Activated naive CD8-positive, alpha-beta T cell (primary cell): ENCODE measurements around the gene PUM1.

Source experiments
- H3K27ac Mint-ChIP-seq: one replicate; pipeline ENCODE4 v1.8.0; 2021; ENCODE audit warnings: mixed read lengths
- H3K27me3 Mint-ChIP-seq: one replicate; pipeline ENCODE4 v1.8.0; 2021; ENCODE audit warnings: mixed read lengths
- H3K36me3 Mint-ChIP-seq: one replicate; pipeline ENCODE4 v1.8.0; 2021; ENCODE audit warnings: mixed read lengths
- H3K4me1 Mint-ChIP-seq: one replicate; pipeline ENCODE4 v1.8.0; 2021; ENCODE audit warnings: low read depth, mixed read lengths
- H3K4me3 Mint-ChIP-seq: one replicate; pipeline ENCODE4 v1.8.0; 2021; ENCODE audit warnings: mild to moderate bottlenecking, mixed read lengths
- H3K9me3 Mint-ChIP-seq: one replicate; pipeline ENCODE4 v1.8.0; 2021; ENCODE audit warnings: low read depth, mixed read lengths

PUM1 gene

GRCh38 chr1:30929944-30930525 lies 135.5 kb downstream of the PUM1 start:
- Mint-ChIP-seq H3K36me3 (no peaks in the 10 kb centered on the region), H3K27me3 (no peaks in the 10 kb centered on the region), H3K4me1 (no peaks in the 10 kb centered on the region), H3K4me3 (no peak overlapping the region), H3K27ac (peak overlapping the region; percentile 54), H3K9me3 (no peaks in the 10 kb centered on the region)

GRCh38 chr1:30929135-30929889 lies 136.2 kb downstream of the PUM1 start:
- Mint-ChIP-seq H3K9me3 (no peaks in the 10 kb centered on the region), H3K27me3 (no peaks in the 10 kb centered on the region), H3K36me3 (no peaks in the 10 kb centered on the region), H3K27ac (no peak overlapping the region), H3K4me3 (no peak overlapping the region), H3K4me1 (no peaks in the 10 kb centered on the region)

- Mint-ChIP-seq H3K27me3 (no peaks in the 10 kb centered on the region), H3K4me3 (no peak overlapping the region), H3K27ac (no peak overlapping the region), H3K9me3 (no peaks in the 10 kb centered on the region), H3K4me1 (no peaks in the 10 kb centered on the region), H3K36me3 (no peaks in the 10 kb centered on the region)
These were observed 136.8 kb downstream of the PUM1 start for GRCh38 chr1:30928789-30929134.

- Mint-ChIP-seq H3K36me3 (no peaks in the 10 kb centered on the region), H3K27me3 (peaks cover 2% of the 10 kb centered on the region), H3K4me3 (no peak overlapping the region), H3K4me1 (no peaks in the 10 kb centered on the region), H3K9me3 (no peaks in the 10 kb centered on the region), H3K27ac (no peak overlapping the region)
These were observed 137.3 kb downstream of the PUM1 start for GRCh38 chr1:30928171-30928570.

- no peaks in the 10 kb centered on the region for H3K9me3 Mint-ChIP-seq
- no peaks in the 10 kb centered on the region for H3K36me3 Mint-ChIP-seq
- H3K4me1 Mint-ChIP-seq = no peaks in the 10 kb centered on the region
- peaks cover 3% of the 10 kb centered on the region for H3K27me3 Mint-ChIP-seq
- no peak overlapping the region for H3K27ac Mint-ChIP-seq
- H3K4me3 Mint-ChIP-seq = no peak overlapping the region
These were observed 138.1 kb downstream of the PUM1 start for GRCh38 chr1:30927448-30927847.

- H3K4me3 Mint-ChIP-seq = no peak overlapping the region
- H3K4me1 Mint-ChIP-seq = no peaks in the 10 kb centered on the region
- H3K27me3 Mint-ChIP-seq = peaks cover 6% of the 10 kb centered on the region
- no peaks in the 10 kb centered on the region for H3K9me3 Mint-ChIP-seq
- no peak overlapping the region for H3K27ac Mint-ChIP-seq
- no peaks in the 10 kb centered on the region for H3K36me3 Mint-ChIP-seq
These were observed 141.9 kb downstream of the PUM1 start for GRCh38 chr1:30923597-30923996.

GRCh38 chr1:30920827-30921226 lies 144.7 kb downstream of the PUM1 start:
- H3K9me3 Mint-ChIP-seq = no peaks in the 10 kb centered on the region
- H3K27ac Mint-ChIP-seq = no peak overlapping the region
- no peaks in the 10 kb centered on the region for H3K4me1 Mint-ChIP-seq
- H3K4me3 Mint-ChIP-seq = no peak overlapping the region
- no peaks in the 10 kb centered on the region for H3K36me3 Mint-ChIP-seq
- H3K27me3 Mint-ChIP-seq = peaks cover 6% of the 10 kb centered on the region

GRCh38 chr1:30919025-30919881 lies 146.3 kb downstream of the PUM1 start:
- peaks cover 6% of the 10 kb centered on the region for H3K27me3 Mint-ChIP-seq
- no peaks in the 10 kb centered on the region for H3K36me3 Mint-ChIP-seq
- H3K4me3 Mint-ChIP-seq = no peak overlapping the region
- H3K9me3 Mint-ChIP-seq = no peaks in the 10 kb centered on the region
- H3K4me1 Mint-ChIP-seq = no peaks in the 10 kb centered on the region
- no peak overlapping the region for H3K27ac Mint-ChIP-seq

GRCh38 chr1:30916296-30916695 lies 149.2 kb downstream of the PUM1 start:
- Mint-ChIP-seq H3K36me3 (no peaks in the 10 kb centered on the region), H3K27me3 (peaks cover 3% of the 10 kb centered on the region), H3K9me3 (no peaks in the 10 kb centered on the region), H3K27ac (no peak overlapping the region), H3K4me3 (no peak overlapping the region), H3K4me1 (no peaks in the 10 kb centered on the region)

- Mint-ChIP-seq H3K4me1 (no peaks in the 10 kb centered on the region), H3K9me3 (no peaks in the 10 kb centered on the region), H3K27ac (peak overlapping the region; percentile 10), H3K36me3 (no peaks in the 10 kb centered on the region), H3K27me3 (peaks cover 3% of the 10 kb centered on the region), H3K4me3 (no peak overlapping the region)
These were observed 149.9 kb downstream of the PUM1 start for GRCh38 chr1:30915491-30916230.

- peaks cover 5% of the 10 kb centered on the region for H3K27me3 Mint-ChIP-seq
- no peaks in the 10 kb centered on the region for H3K9me3 Mint-ChIP-seq
- no peaks in the 10 kb centered on the region for H3K36me3 Mint-ChIP-seq
- no peaks in the 10 kb centered on the region for H3K4me1 Mint-ChIP-seq
- no peak overlapping the region for H3K4me3 Mint-ChIP-seq
- H3K27ac Mint-ChIP-seq = no peak overlapping the region
These were observed 150.6 kb downstream of the PUM1 start for GRCh38 chr1:30914931-30915330.

- Mint-ChIP-seq H3K4me3 (no peak overlapping the region), H3K27me3 (peaks cover 9% of the 10 kb centered on the region), H3K9me3 (no peaks in the 10 kb centered on the region), H3K27ac (no peak overlapping the region), H3K36me3 (no peaks in the 10 kb centered on the region), H3K4me1 (peaks cover 2% of the 10 kb centered on the region)
These were observed 151.0 kb downstream of the PUM1 start for GRCh38 chr1:30914587-30914922.

GRCh38 chr1:30912913-30913652 lies 152.4 kb downstream of the PUM1 start:
- Mint-ChIP-seq H3K4me3 (no peak overlapping the region), H3K4me1 (peaks cover 7% of the 10 kb centered on the region), H3K27ac (no peak overlapping the region), H3K9me3 (no peaks in the 10 kb centered on the region), H3K36me3 (no peaks in the 10 kb centered on the region), H3K27me3 (peaks cover 12% of the 10 kb centered on the region)

- Mint-ChIP-seq H3K4me3 (no peak overlapping the region), H3K4me1 (peaks cover 12% of the 10 kb centered on the region), H3K27ac (no peak overlapping the region), H3K27me3 (peaks cover 16% of the 10 kb centered on the region), H3K36me3 (no peaks in the 10 kb centered on the region), H3K9me3 (no peaks in the 10 kb centered on the region)
These were observed 153.3 kb downstream of the PUM1 start for GRCh38 chr1:30912224-30912623.
